22Rv1 (cell line): ENCODE results near the gene REXO4.

ENCODE experiments used
- CTCF ChIP-seq: fragments of 450-650 bp; IDR thresholded peaks from 2 replicates; pipeline ENCODE4 v1.5.1; 2017; ENCODE audit warnings: mild to moderate bottlenecking
- ZFX ChIP-seq: fragments of 450-650 bp; IDR thresholded peaks from 2 replicates; pipeline ENCODE4 v1.6.1; 2017; ENCODE audit warnings: antibody characterized with exemption, borderline replicate concordance

GRCh38 chr9:133426011-133426410, 8.2 kb upstream of the REXO4 start:
- TF ChIP-seq CTCF = no peak
- no peak for TF ChIP-seq ZFX
